ENCODE measurements around the gene ANKMY1. TPM values are rescaled to one million over a fixed set of nuclear protein-coding genes. Genes with fewer than 3 reads are reported as not detected.
"Not testable (repeated sequence)": the region's sequence is repeated elsewhere in the genome, so short reads cannot be mapped to it uniquely, and the experiment has no call there.

Gene ANKMY1
- total and polyA plus RNA-seq, 12 donors, result 1.9 to 15.6 (median 5.3) TPM

GRCh38 chr2:240563951-240564560 lies 6.3 kb upstream of the ANKMY1 start:
- Histone ChIP-seq H3K27me3 (no peaks in the 10 kb centered on the region), H3K27ac (peak overlapping the region in 2 of 10 donors; percentile 97 to 100), H3K36me3 (peaks cover 0 to 17% (median 0%) of the 10 kb centered on the region in 9 donors), H3K4me3 (no peak overlapping the region), H3K9me3 (no peaks in the 10 kb centered on the region), H3K4me1 (peaks cover 12 to 81% (median 54%) of the 10 kb centered on the region in 9 donors)
- intact Hi-C loops (cut with DNase I), result loop anchor here in 1 of 10 donors (5.0 kb wide), 1 partner anchor 33 kb away; no protein-coding TSS in a partner anchor
- WGBS, 2 donors, result 94 to 96% methylated on average over 12 of the region's 12 CpGs
- no peak for DNase-seq
- TF ChIP-seq, protein P1, sequence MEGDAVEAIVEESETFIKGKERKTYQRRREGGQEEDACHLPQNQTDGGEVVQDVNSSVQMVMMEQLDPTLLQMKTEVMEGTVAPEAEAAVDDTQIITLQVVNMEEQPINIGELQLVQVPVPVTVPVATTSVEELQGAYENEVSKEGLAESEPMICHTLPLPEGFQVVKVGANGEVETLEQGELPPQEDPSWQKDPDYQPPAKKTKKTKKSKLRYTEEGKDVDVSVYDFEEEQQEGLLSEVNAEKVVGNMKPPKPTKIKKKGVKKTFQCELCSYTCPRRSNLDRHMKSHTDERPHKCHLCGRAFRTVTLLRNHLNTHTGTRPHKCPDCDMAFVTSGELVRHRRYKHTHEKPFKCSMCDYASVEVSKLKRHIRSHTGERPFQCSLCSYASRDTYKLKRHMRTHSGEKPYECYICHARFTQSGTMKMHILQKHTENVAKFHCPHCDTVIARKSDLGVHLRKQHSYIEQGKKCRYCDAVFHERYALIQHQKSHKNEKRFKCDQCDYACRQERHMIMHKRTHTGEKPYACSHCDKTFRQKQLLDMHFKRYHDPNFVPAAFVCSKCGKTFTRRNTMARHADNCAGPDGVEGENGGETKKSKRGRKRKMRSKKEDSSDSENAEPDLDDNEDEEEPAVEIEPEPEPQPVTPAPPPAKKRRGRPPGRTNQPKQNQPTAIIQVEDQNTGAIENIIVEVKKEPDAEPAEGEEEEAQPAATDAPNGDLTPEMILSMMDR (IDR thresholded peaks at IDR 0.05), result no peak
- no peak for ATAC-seq

- not testable (repeated sequence) for DNase-seq, H3K4me3 ChIP-seq, ATAC-seq, H3K9me3 ChIP-seq, H3K27me3 ChIP-seq
- H3K4me1 ChIP-seq, result peaks cover 12 to 85% (median 54%) of the 10 kb centered on the region in 9 donors
- H3K27ac ChIP-seq, result peak overlapping the region in 2 of 10 donors; percentile 100
- peaks cover 0 to 17% (median 0%) of the 10 kb centered on the region in 9 donors for H3K36me3 ChIP-seq
- intact Hi-C loops (cut with DNase I), result loop anchor here in 1 of 10 donors (5.0 kb wide), 1 partner anchor 34 kb away; no protein-coding TSS in a partner anchor
- WGBS, 2 donors, result 98% methylated on average over 17 of the region's 17 CpGs
Observed at GRCh38 chr2:240563231-240563630, 5.4 kb upstream of the ANKMY1 start.

DNA sequence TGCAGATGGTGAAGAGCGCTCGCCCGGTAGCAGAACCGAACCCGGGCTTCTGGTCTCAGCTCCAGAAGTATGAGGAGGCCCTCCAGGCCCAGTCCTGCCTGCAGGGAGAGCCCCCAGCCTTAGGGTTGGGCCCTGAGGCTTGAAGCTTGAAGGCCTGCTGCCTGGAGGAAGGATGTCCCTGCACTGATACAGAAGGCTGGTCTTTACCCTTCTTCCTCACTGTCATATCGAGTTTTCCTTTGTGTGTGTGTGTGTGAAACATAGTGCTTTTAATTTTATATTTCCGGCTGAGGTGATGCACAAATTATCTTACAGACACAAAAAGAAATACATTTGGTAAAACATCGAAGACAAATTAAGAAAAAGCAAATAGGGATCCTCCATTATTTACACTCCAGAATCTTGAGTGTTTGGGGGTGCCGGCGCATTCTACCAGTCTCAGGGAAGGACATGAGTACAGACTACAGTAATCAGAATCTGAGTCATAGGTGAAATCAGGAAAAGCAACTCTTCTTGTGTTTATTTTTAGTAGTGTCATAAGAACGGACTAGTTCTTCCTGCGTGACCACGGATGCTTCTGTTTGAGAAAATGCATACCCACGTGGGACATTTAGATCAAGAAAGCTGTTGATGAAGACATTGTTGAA lies 3.7 kb upstream of the ANKMY1 start:
- DNase-seq (no peak), ATAC-seq (peak in 4 of 8 donors; percentile 1 to 11 (median 4))
- 21% methylated on average over 14 of the region's 14 CpGs for WGBS, 2 donors
- no peaks in the 10 kb centered on the region for H3K27me3 ChIP-seq
- no peaks in the 10 kb centered on the region for H3K9me3 ChIP-seq
- H3K36me3 ChIP-seq, result peaks cover 0 to 17% (median 0%) of the 10 kb centered on the region in 9 donors
- H3K4me1 ChIP-seq, result peaks cover 12 to 87% (median 54%) of the 10 kb centered on the region in 9 donors
- intact Hi-C loops (cut with DNase I), result loop anchor here in 1 of 10 donors (5.0 kb wide), 1 partner anchor 36 kb away; no protein-coding TSS in a partner anchor
- peak overlapping the region; percentile 19 to 97 (median 86) for H3K4me3 ChIP-seq
- TF ChIP-seq, protein P1 (IDR thresholded peaks at IDR 0.05), result no peak
- H3K27ac ChIP-seq, result peak overlapping the region in 9 of 10 donors; percentile 81 to 100 (median 99)

DNA sequence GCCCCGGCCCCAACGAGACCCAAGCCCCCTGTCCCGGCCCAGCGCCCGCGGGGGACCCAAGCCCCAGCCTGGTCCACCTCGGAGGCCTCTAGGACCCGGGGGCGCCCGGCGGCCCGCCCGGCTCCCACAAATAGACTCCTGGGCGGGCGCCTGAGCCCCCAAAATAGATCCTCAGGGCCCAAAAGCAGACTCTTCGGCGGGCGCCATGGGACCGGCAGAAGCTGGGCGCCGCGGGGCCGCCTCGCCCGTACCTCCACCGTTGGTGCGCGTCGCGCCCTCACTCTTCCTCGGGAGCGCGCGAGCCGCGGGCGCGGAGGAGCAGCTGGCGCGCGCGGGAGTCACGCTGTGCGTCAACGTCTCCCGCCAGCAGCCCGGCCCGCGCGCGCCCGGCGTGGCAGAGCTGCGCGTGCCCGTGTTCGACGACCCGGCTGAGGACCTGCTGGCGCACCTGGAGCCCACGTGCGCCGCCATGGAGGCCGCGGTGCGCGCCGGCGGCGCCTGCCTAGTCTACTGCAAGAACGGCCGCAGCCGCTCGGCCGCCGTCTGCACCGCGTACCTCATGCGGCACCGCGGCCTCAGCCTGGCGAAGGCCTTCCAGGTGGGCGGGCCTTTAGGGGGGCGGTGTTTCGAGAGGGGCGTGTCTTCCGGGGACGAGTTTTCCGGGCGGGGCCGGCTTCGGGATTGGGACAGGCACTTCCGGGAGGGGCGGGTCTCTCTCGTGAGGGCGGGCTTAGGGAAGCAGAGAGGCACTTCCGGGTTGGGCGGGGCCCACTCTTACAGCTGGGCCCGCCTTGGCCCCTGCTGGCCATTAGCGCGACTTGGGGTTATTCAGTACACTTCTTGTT lies 2.9 kb upstream of the ANKMY1 start:
- intact Hi-C loops (cut with DNase I), result loop anchor here in 1 of 10 donors (5.0 kb wide), 1 partner anchor 37 kb away; no protein-coding TSS in a partner anchor
- 0% methylated on average over 79 to 101 of the region's 101 CpGs for WGBS, 2 donors
- Histone ChIP-seq H3K9me3 (no peaks in the 10 kb centered on the region), H3K27ac (peak overlapping the region; percentile 96 to 100 (median 99)), H3K4me3 (peak overlapping the region; percentile 69 to 97 (median 86)), H3K4me1 (peaks cover 9 to 81% (median 48%) of the 10 kb centered on the region in 9 donors), H3K27me3 (no peaks in the 10 kb centered on the region), H3K36me3 (peaks cover 0 to 17% (median 0%) of the 10 kb centered on the region in 9 donors)
- TF ChIP-seq, protein P1 (IDR thresholded peaks at IDR 0.05), result peak in 8 of 9 donors; percentile 10 to 56 (median 38)
- peak; percentile 85 to 96 (median 92) for ATAC-seq
- peak; percentile 100 for DNase-seq
